Activated naive CD8-positive, alpha-beta T cell treated with anti-CD3 and anti-CD28 coated beads for 36 hours (primary cell): ENCODE results near the gene DPF1. TPM values are rescaled to one million over a fixed set of nuclear protein-coding genes. Genes with fewer than 3 reads are reported as not detected.

Source experiments
- DNase-seq: peaks from one replicate; pipeline ENCODE4 v3.0.0; 2021
- H3K27ac Mint-ChIP-seq: one replicate; pipeline ENCODE4 v1.8.0; 2022; ENCODE audit warnings: mild to moderate bottlenecking, moderate library complexity, mixed read lengths
- H3K27me3 Mint-ChIP-seq: one replicate; pipeline ENCODE4 v1.8.0; 2022; ENCODE audit warnings: mild to moderate bottlenecking, mixed read lengths
- H3K36me3 Mint-ChIP-seq: one replicate; pipeline ENCODE4 v1.8.0; 2021; ENCODE audit warnings: mild to moderate bottlenecking, mixed read lengths
- H3K4me1 Mint-ChIP-seq: one replicate; pipeline ENCODE4 v1.8.0; 2021; ENCODE audit warnings: mixed read lengths
- H3K4me3 Mint-ChIP-seq: one replicate; pipeline ENCODE4 v1.8.0; 2022; ENCODE audit warnings: mild to moderate bottlenecking, moderate library complexity, mixed read lengths
- H3K9me3 Mint-ChIP-seq: one replicate; pipeline ENCODE4 v1.8.0; 2022; ENCODE audit warnings: mixed read lengths
- total RNA-seq, 2 experiments: library from RNA; stranded (reverse); gene quantifications; one replicate each; pipeline ENCODE4 v1.2.3, GENCODE V29; 2021

Gene DPF1
- total RNA-seq, 2 experiments from 2014 or later: 0.41 to 0.50 TPM

DNA sequence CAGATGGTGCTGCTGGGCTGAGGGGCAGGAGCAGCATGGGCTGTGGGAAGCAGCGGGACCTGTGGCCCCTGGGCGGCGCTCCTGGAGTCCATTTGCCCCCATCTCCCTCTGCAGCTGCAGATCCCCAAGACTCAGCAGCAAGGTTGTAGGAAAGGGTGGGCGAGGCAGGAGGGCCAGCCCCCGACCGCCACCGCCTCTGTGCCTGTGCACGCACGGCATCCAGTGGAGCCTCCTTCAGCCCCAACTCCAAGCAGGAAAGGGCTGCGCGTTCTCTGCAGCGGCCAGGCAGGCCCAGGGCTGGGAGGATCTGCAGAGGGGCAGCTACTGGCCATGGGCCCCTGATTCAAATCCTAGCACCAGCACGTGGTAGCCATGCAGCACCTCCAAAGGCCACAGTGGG is 20.8 kb downstream of the DPF1 start:
- Mint-ChIP-seq H3K36me3 (peaks cover 6% of the 10 kb centered on the region), H3K27me3 (peaks cover 4% of the 10 kb centered on the region), H3K27ac (no peak overlapping the region), H3K4me3 (no peak overlapping the region), H3K4me1 (no peaks in the 10 kb centered on the region), H3K9me3 (no peaks in the 10 kb centered on the region)
- DNase-seq: no peak

DNA sequence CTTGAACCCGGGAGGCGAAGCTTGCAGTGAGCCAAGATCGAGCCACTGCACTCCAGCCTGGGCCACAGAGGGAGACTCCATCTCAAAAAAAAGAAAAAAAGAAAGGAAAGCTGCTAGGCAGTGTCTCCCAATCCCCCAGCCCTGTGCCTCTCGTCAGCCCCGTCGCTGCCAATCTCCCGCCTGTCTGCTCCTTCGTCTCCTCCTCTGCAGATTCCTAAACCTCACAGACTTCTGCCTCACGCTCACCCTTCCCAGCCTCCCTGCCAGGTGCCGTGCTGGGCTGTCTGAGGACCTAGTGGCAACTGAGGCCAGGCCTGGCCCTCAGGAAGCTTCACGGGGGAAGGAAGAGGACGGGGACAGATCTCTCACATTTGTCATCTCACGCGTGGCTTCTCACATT is 21.5 kb downstream of the DPF1 start:
- Mint-ChIP-seq H3K27me3 (no peaks in the 10 kb centered on the region), H3K9me3 (no peaks in the 10 kb centered on the region), H3K4me3 (no peak overlapping the region), H3K36me3 (peaks cover 6% of the 10 kb centered on the region), H3K4me1 (no peaks in the 10 kb centered on the region), H3K27ac (no peak overlapping the region)
- no peak for DNase-seq

DNA sequence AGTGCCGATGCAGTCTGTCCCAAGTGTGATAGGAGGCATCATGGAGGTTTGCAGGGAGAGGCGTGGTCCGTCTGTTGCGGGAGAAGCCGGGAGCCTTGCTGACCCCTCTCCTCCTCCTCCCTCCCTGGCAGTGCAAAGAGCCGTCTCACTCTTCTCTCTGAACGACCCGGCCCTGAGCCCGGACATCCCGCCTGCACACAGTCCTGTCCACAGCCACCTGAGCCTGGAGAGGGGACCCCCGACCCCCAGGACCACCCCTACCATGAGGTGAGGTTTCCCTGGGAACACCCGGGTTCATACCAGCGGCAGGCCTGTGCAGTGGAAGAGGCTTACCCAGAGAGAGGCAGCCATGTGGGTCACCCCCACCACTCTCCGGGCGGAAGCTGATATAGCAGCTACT is 22.3 kb downstream of the DPF1 start:
- Mint-ChIP-seq H3K4me3 (no peak overlapping the region), H3K36me3 (peaks cover 6% of the 10 kb centered on the region), H3K9me3 (no peaks in the 10 kb centered on the region), H3K27me3 (no peaks in the 10 kb centered on the region), H3K4me1 (no peaks in the 10 kb centered on the region), H3K27ac (no peak overlapping the region)
- DNase-seq: no peak

DNA sequence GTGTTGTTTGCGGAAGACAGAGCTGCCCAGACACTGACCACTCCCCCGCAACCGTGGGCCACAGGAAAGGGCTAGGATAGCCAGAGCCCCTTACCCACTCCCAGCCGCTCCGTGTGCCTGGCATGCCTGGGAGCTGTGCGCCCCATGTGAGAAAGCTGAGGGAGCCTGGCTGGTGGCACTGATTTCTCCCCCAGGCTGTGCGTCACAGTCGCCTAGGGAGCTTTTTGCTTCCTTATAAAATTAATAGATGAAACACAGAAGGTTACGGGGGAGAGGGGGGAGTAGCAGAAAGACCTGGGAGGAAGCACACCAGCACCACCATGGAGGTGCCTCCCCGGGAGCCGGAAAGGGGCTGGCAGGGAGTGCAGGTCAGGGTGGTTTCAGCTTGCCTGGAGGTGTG is 24.7 kb downstream of the DPF1 start:
- Mint-ChIP-seq H3K4me1 (no peaks in the 10 kb centered on the region), H3K27me3 (no peaks in the 10 kb centered on the region), H3K4me3 (no peak overlapping the region), H3K36me3 (peaks cover 15% of the 10 kb centered on the region), H3K27ac (no peak overlapping the region), H3K9me3 (no peaks in the 10 kb centered on the region)
- DNase-seq: no peak

DNA sequence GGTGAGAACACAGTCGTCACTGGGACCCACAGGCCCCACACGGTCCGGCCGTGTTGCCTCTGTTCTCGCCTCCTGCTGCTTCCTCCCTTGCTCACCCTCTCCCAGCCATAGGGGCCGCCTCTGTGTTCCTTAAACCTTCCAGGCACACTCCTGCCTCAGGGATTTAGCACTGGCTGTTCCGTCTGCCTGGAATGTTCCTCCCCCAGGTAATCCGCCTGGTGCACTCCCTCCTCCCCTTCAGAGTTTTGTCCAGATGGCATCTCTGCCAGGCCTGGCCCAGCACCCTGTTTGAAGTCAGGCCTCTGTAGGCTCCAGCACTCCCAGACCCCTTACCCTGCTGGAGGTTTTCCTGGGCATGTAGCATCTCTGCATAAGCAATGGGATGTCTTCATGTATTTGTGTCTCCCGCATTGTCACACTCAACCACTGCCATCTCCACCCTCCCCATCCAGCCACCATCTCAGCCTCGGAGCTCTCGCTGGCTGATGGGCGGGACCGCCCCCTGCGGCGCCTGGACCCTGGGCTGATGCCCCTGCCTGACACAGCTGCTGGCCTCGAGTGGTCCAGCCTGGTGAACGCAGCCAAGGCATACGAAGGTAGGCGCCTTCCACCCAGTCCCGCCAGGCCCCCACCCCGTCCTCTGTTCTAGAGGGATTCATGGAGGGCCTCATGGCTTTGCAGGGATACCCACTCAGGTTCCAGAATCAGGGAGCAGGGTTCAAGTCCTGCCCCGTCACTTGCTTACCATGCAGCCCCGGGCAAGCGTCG is 25.9 kb downstream of the DPF1 start:
- H3K36me3 Mint-ChIP-seq: peaks cover 15% of the 10 kb centered on the region
- no peaks in the 10 kb centered on the region for H3K27me3 Mint-ChIP-seq
- H3K4me1 Mint-ChIP-seq: no peaks in the 10 kb centered on the region
- no peak overlapping the region for H3K27ac Mint-ChIP-seq
- no peaks in the 10 kb centered on the region for H3K9me3 Mint-ChIP-seq
- H3K4me3 Mint-ChIP-seq: no peak overlapping the region
- no peak for DNase-seq

DNA sequence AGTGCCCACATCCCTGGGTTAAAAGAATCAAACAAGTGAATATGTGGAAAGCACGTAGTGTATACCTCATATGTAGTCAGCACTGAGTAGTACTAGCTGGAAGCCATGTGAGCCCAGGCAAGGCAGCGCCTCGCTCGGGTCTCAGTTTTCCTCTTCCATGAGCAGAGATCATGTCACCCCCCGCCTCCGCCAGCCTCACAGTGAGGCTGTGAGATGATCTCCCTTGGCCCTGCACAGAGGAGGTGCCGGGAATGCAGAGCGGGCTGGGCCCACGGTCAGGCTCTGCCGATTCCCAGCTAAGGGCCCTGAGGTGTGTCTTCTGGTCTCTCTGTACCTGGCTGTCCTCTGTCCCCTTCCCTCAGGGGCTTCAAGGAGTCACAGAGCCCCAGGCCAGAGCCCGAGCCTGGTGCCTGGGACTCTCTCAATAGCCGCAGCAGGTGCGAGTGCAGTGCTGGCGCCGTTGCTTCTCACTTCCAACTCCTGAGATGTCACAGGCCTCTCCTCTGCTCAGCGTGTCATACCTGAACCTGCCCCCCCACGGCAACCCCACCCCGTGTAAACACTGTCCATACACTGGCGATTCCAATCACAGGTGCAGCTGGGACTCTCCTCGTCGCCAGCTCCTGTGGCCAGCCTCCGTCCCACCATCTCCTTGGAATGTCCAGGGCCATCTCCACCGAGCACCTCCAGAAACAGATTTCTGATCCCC is 26.9 kb downstream of the DPF1 start:
- Mint-ChIP-seq H3K27me3 (no peaks in the 10 kb centered on the region), H3K9me3 (no peaks in the 10 kb centered on the region), H3K4me3 (no peak overlapping the region), H3K36me3 (peaks cover 12% of the 10 kb centered on the region), H3K27ac (no peak overlapping the region), H3K4me1 (no peaks in the 10 kb centered on the region)
- no peak for DNase-seq

DNA sequence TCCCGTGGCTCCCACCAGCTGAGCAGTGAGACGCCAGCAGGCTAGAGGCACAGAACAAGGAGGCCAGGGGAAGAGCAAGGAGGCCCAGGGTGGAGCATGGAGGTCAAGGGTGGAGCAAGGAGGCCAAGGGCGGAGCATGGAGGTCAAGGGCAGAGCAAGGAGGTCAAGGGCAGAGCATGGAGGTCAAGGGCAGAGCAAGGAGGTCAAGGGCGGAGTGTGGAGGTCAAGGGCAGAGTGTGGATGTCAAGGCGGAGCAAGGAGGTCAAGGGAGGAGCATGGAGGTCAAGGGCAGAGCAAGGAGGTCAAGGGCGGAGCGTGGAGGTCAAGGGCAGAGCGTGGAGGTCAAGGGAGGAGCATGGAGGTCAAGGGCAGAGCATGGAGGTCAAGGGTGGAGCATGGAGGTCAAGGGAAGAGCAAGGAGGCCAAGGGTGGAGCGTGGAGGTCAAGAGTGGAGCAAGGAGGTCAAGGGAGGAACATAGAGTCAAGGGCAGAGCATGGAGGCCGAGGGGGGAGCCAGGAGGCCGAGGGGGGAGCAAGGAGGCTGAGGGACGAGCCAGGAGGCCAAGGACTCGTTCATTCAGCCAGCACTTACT is 27.7 kb downstream of the DPF1 start:
- Mint-ChIP-seq H3K27me3 (no peaks in the 10 kb centered on the region), H3K4me1 (no peaks in the 10 kb centered on the region), H3K36me3 (peaks cover 9% of the 10 kb centered on the region), H3K9me3 (no peaks in the 10 kb centered on the region), H3K27ac (no peak overlapping the region), H3K4me3 (no peak overlapping the region)
- no peak for DNase-seq

DNA sequence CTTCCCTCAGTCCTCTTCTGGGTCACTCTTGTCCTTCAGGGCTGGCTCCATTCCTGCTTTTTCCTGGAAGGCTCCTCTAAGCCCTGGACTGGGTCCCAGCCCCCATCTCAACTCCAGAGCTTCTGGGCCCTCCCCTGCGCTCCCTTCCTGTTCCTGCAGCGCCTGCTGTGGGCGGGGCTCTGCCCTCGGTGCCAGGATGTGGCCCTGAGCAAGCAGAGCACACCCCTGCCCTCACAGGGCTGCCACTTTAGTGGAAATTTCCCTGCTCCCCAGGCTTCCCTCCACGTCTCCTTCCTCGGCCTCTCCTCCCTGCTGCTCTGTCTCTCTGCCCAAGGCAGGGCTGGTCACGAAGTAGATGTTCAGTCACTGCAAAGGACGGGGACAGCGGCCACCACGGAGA is 28.8 kb downstream of the DPF1 start:
- peaks cover 9% of the 10 kb centered on the region for H3K36me3 Mint-ChIP-seq
- peaks cover 2% of the 10 kb centered on the region for H3K4me1 Mint-ChIP-seq
- no peak for DNase-seq
- H3K27me3 Mint-ChIP-seq: no peaks in the 10 kb centered on the region
- H3K4me3 Mint-ChIP-seq: no peak overlapping the region
- H3K9me3 Mint-ChIP-seq: no peaks in the 10 kb centered on the region
- no peak overlapping the region for H3K27ac Mint-ChIP-seq

DNA sequence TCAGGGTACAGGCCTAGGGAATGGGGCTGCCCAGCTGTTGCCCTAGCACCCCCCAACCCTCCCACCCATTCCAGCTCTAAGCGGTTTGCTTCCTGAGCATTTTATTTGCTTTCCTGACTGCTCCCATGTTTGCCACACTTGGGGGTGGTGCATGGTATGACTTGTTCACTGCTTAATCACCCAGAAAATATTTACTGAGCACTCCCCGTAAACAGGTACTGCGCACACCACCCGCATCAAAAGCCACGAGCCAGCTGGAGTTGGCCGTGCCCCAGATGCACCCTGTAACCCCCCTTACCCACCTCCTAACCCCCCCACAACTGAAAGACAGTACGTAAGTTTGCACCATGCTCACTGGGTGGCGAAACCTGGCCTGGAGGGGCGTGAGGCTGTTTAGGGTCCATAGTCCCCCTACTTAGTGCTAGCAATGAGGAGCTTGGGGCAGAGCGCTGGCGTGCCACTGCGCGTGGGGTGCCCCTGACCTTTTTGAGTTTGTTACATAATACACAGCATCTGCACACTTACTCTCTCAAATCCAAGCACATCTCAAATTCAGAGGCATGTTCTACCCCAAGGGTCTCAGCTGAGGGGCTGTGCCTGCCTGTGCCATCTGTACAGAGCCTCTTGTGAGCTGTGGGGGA is 29.8 kb downstream of the DPF1 start:
- no peak for DNase-seq
- H3K36me3 Mint-ChIP-seq: peaks cover 10% of the 10 kb centered on the region
- no peaks in the 10 kb centered on the region for H3K9me3 Mint-ChIP-seq
- H3K27me3 Mint-ChIP-seq: no peaks in the 10 kb centered on the region
- H3K4me1 Mint-ChIP-seq: peaks cover 7% of the 10 kb centered on the region
- no peak overlapping the region for H3K4me3 Mint-ChIP-seq
- H3K27ac Mint-ChIP-seq: no peak overlapping the region

DNA sequence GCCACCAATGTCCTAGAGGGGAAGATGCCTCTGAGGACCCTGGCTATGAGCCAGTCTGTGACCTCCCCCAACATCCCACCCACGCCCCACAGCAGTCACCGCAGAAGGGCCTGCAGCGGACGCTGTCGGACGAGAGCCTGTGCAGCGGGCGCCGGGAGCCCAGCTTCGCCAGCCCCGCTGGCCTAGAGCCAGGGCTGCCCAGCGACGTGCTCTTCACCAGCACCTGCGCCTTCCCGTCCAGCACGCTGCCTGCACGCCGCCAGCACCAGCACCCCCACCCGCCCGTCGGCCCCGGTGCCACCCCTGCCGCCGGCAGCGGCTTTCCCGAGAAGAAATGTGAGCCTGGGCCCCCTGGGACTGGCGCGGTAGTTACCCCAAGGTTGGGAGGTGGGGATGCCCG is 30.6 kb downstream of the DPF1 start:
- Mint-ChIP-seq H3K27me3 (no peaks in the 10 kb centered on the region), H3K27ac (no peak overlapping the region), H3K9me3 (no peaks in the 10 kb centered on the region), H3K4me1 (peaks cover 9% of the 10 kb centered on the region), H3K36me3 (peaks cover 14% of the 10 kb centered on the region), H3K4me3 (no peak overlapping the region)
- no peak for DNase-seq

DNA sequence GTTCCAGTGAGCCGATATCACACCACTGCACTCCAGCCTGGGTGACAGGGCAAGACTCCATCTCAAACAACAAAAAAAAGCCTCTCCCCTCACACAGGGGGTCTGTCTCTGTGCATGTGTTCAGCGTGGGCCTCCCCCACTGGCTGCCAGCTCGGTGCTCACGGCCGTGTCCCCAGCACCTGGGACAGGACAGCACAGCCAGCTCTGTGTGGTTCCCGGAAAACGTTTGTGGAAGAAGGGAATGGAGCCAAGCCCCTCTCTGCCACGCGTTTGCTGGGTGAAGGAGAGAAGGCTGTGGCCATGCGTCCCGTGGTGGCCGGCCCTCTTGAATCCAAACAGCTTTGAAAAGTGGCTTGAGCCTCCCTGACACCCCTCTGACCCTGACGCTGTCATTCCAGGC is 32.3 kb downstream of the DPF1 start:
- Mint-ChIP-seq H3K36me3 (peaks cover 14% of the 10 kb centered on the region), H3K4me1 (peaks cover 9% of the 10 kb centered on the region), H3K27me3 (no peaks in the 10 kb centered on the region), H3K4me3 (no peak overlapping the region), H3K27ac (no peak overlapping the region), H3K9me3 (no peaks in the 10 kb centered on the region)
- DNase-seq: no peak

DNA sequence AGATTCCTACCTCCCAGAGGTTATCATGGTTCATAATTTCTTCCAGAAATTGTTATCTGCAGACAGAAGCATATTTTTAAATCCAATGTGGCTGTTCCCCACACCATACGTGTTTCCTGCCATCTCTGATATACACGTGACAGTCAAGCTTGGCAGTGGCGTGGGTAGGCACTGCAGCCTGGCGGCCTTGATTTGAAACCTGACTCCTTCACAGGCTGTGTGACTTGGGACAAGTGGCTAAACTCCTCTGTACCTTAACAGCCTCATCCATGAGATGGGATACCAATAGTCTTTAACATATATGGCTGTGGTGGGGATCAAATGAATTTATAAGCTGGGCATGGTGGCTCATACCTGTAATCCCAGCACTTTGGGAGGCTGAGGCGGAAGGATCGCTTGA is 33.2 kb downstream of the DPF1 start:
- H3K4me1 Mint-ChIP-seq: peaks cover 9% of the 10 kb centered on the region
- no peaks in the 10 kb centered on the region for H3K27me3 Mint-ChIP-seq
- peaks cover 14% of the 10 kb centered on the region for H3K36me3 Mint-ChIP-seq
- no peak overlapping the region for H3K4me3 Mint-ChIP-seq
- DNase-seq: no peak
- H3K9me3 Mint-ChIP-seq: no peaks in the 10 kb centered on the region
- H3K27ac Mint-ChIP-seq: no peak overlapping the region

DNA sequence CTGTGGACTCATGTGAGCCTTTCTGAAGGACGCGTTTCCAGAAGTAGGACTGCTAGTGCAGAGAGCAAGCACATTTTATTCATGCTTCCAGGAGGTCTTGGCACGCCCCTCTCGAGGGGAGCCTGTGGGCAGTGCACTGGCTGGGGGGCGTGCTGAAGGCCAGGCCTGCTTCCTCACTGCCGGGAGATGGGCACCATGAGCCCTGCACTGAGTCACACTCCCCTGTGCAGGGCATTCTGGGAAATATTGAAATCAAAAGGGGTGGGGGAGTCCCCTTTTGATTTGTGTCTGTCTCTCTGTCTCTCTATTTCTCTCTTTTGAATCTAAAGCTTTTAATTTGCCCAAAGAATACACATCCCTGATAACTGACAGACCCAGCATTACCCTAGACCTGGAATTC is 34.0 kb downstream of the DPF1 start:
- Mint-ChIP-seq H3K4me1 (peaks cover 9% of the 10 kb centered on the region), H3K36me3 (peaks cover 9% of the 10 kb centered on the region), H3K9me3 (no peaks in the 10 kb centered on the region), H3K4me3 (no peak overlapping the region), H3K27ac (no peak overlapping the region), H3K27me3 (no peaks in the 10 kb centered on the region)
- peak; percentile 22 for DNase-seq

DNA sequence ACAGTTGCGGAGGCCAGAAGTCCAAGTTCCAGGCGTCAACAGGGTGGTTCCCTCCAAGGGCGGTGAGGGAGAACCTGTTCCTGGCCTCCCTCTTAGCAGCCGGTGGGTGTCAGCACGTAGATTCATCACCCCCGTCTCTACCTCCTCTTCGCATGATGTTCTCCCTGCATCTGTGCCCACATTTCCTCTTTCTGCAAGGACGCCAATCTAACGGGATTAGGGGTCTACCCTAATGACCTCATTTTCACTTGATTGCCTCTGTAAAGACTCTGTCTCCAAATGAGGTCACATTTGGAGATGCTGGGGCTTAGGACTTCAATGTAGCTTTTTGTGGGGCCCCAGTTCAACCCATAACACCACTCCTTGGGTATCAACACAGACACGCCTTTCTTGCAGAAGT is 38.5 kb downstream of the DPF1 start:
- peaks cover 16% of the 10 kb centered on the region for H3K36me3 Mint-ChIP-seq
- H3K4me3 Mint-ChIP-seq: no peak overlapping the region
- no peaks in the 10 kb centered on the region for H3K27me3 Mint-ChIP-seq
- H3K27ac Mint-ChIP-seq: no peak overlapping the region
- H3K9me3 Mint-ChIP-seq: peaks cover 4% of the 10 kb centered on the region
- no peak for DNase-seq
- H3K4me1 Mint-ChIP-seq: peaks cover 9% of the 10 kb centered on the region

DNA sequence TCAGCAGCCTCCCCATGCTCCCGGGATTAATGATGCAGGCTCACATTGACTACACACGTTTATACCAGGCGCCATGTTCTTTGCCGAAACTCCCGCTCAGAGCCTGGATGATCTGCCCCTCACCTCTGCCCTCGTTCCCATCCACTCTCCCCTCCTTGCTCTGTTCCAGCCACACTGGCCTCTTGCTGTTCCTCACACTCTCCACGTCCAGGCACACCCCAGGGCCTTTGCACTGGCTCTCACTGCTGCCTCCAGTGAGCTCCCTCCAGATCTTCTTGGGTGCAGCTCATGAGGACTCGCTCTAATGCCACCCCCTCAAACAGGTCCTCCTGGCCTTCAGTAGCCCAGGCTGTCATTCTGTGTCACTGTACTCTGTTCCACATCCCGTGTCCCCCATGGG is 39.2 kb downstream of the DPF1 start:
- no peak overlapping the region for H3K4me3 Mint-ChIP-seq
- H3K4me1 Mint-ChIP-seq: peaks cover 3% of the 10 kb centered on the region
- no peaks in the 10 kb centered on the region for H3K27me3 Mint-ChIP-seq
- H3K27ac Mint-ChIP-seq: no peak overlapping the region
- no peak for DNase-seq
- peaks cover 4% of the 10 kb centered on the region for H3K9me3 Mint-ChIP-seq
- H3K36me3 Mint-ChIP-seq: peaks cover 17% of the 10 kb centered on the region
